Ovary (tissue), 3 donors: Measurements from ENCODE around the gene GLTP.

Experiments used
- CTCF ChIP-seq, 3 donors: fragments of 450-650 bp in 2 of 3; fragments of 200-600 bp in 1 of 3; IDR thresholded peaks; one replicate each; pipeline versions ENCODE4 v1.5.1 to v1.8.0; 2016 to 2022; ENCODE audit warnings: antibody characterized with exemption in 3 of 3, mild to moderate bottlenecking in 1 of 3
- EP300 ChIP-seq: sonication (generic); formaldehyde crosslinking; IDR thresholded peaks from one replicate; pipeline ENCODE4 v1.6.1; 2017; ENCODE audit warnings: antibody characterized with exemption
- POLR2A ChIP-seq: fragments of 450-650 bp; IDR thresholded peaks from one replicate; pipeline ENCODE4 v1.6.1; 2017; ENCODE audit warnings: antibody characterized with exemption, mild to moderate bottlenecking, moderate library complexity
- donor health status: DM: no; HTN: no; CAD: no.

DNA sequence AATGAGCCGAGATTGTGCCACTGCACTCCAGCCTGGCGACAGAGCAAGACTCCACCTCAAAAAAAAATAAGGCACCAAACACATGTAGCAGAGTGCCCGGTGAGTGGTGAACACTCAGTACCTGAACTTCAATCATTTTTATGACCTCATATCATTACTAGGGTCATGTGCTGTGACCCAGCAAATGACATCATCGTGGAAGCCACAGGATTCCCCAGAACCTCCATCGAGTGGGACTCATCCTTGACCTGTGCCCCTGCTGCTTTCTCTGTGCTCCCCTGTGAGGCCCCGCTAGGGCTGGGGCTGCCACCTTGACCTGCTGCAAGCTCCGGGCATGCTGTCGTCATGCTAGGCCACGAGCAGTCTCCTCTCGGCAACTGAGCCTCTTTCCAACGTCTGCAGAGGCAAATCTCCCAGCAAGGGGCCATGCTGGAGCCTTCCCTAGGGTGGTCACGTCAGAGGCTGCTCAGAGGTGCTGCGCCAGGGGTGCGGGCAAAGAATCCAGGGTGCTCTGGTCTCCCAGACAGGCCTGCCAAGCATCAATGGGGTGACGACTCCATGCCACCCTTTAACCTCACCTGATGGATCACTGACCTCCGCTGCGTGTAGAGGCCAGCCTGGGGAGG lies 18.5 kb downstream of the GLTP start:
- no peak for TF ChIP-seq CTCF (IDR thresholded peaks at IDR 0.05)
- no peak for TF ChIP-seq POLR2A
- no peak for TF ChIP-seq EP300
